Measurements from ENCODE around the gene CRYBA2. TPM values are rescaled to one million over a fixed set of nuclear protein-coding genes. Genes with fewer than 3 reads are reported as not detected.

The CRYBA2 gene
- not detected for polyA plus RNA-seq

- Mint-ChIP-seq H3K4me3 (peak within 1 kb of the TSS in 1 of 5 donors; percentile 9), H3K9me3 (peaks cover 0 to 3% (median 0%) of the 10 kb centered on the region in 6 donors), H3K36me3 (no peaks in the 10 kb centered on the region), H3K27ac (no peak within 1 kb of the TSS), H3K27me3 (ENCODE audit: low read depth in 3 of 3) (peaks cover 19 to 31% (median 26%) of the 10 kb centered on the region in 3 donors), H3K4me1 (peaks cover 6 to 7% of the 10 kb centered on the region in 2 donors)
- DNase-seq, result no peak
These were observed at the start of gene CRYBA2 for GRCh38 chr2:218993345-218994315. Gene CRYBA2 (minus strand): TSS chr2:218993422. CDS start chr2:218993176, 246 bp downstream.

- no peak overlapping the region for H3K27ac Mint-ChIP-seq
- H3K4me1 Mint-ChIP-seq, result peaks cover 4 to 11% of the 10 kb centered on the region in 2 donors
- peaks cover 2 to 41% (median 7%) of the 10 kb centered on the region in 3 donors for H3K27me3 Mint-ChIP-seq (ENCODE audit: low read depth in 3 of 3)
These were observed 49.5 kb upstream of the CRYBA2 start for GRCh38 chr2:219042750-219043149.

GRCh38 chr2:219042157-219042556 is 48.9 kb upstream of the CRYBA2 start:
- H3K27ac Mint-ChIP-seq, result no peak overlapping the region

More at GRCh38 chr2:219042750-219043149, 49.5 kb upstream of the CRYBA2 start:
- DNase-seq, result no peak
- H3K4me3 Mint-ChIP-seq, result no peak overlapping the region
- peaks cover 0 to 2% (median 0%) of the 10 kb centered on the region in 6 donors for H3K9me3 Mint-ChIP-seq
- H3K36me3 Mint-ChIP-seq, result no peaks in the 10 kb centered on the region

GRCh38 chr2:219041252-219041651 is 48.0 kb upstream of the CRYBA2 start, which contains the start of gene CFAP65:
Gene CFAP65 (minus strand): TSS chr2:219041516. CDS start chr2:219039048, 2,468 bp downstream.
- H3K4me3 Mint-ChIP-seq, result peak within 1 kb of the TSS in 2 of 5 donors; percentile 40 to 43
- peaks cover 0 to 2% (median 0%) of the 10 kb centered on the region in 6 donors for H3K9me3 Mint-ChIP-seq
- peaks cover 4 to 11% of the 10 kb centered on the region in 2 donors for H3K4me1 Mint-ChIP-seq
- no peak for DNase-seq
- no peaks in the 10 kb centered on the region for H3K36me3 Mint-ChIP-seq
- H3K27me3 Mint-ChIP-seq (ENCODE audit: low read depth in 3 of 3), result peaks cover 2 to 32% (median 7%) of the 10 kb centered on the region in 3 donors
- no peak within 1 kb of the TSS for H3K27ac Mint-ChIP-seq

More at GRCh38 chr2:219042157-219042556, 48.9 kb upstream of the CRYBA2 start:
- no peak overlapping the region for H3K4me3 Mint-ChIP-seq
- peaks cover 2 to 37% (median 7%) of the 10 kb centered on the region in 3 donors for H3K27me3 Mint-ChIP-seq (ENCODE audit: low read depth in 3 of 3)
- H3K36me3 Mint-ChIP-seq, result no peaks in the 10 kb centered on the region
- DNase-seq, result no peak
- peaks cover 0 to 2% (median 0%) of the 10 kb centered on the region in 6 donors for H3K9me3 Mint-ChIP-seq
- peaks cover 4 to 11% of the 10 kb centered on the region in 2 donors for H3K4me1 Mint-ChIP-seq

GRCh38 chr2:219038600-219038999 is 45.4 kb upstream of the CRYBA2 start:
- Mint-ChIP-seq H3K36me3 (no peaks in the 10 kb centered on the region), H3K9me3 (peaks cover 0 to 2% (median 0%) of the 10 kb centered on the region in 6 donors), H3K27me3 (ENCODE audit: low read depth in 3 of 3) (peaks cover 6 to 31% (median 7%) of the 10 kb centered on the region in 3 donors), H3K27ac (no peak overlapping the region), H3K4me1 (peaks cover 4 to 11% of the 10 kb centered on the region in 2 donors), H3K4me3 (no peak overlapping the region)
- no peak for DNase-seq

- no peaks in the 10 kb centered on the region for H3K36me3 Mint-ChIP-seq
- DNase-seq, result no peak
- H3K27ac Mint-ChIP-seq, result no peak overlapping the region
- H3K4me1 Mint-ChIP-seq, result peaks cover 4 to 11% of the 10 kb centered on the region in 2 donors
- no peak overlapping the region for H3K4me3 Mint-ChIP-seq
- H3K27me3 Mint-ChIP-seq (ENCODE audit: low read depth in 3 of 3), result peaks cover 4 to 33% (median 6%) of the 10 kb centered on the region in 3 donors
- peaks cover 0 to 2% (median 0%) of the 10 kb centered on the region in 6 donors for H3K9me3 Mint-ChIP-seq
These were observed 44.7 kb upstream of the CRYBA2 start for GRCh38 chr2:219037783-219038499.

GRCh38 chr2:219035942-219036341 is 42.7 kb upstream of the CRYBA2 start:
- peaks cover 0 to 15% (median 7%) of the 10 kb centered on the region in 3 donors for H3K27me3 Mint-ChIP-seq (ENCODE audit: low read depth in 3 of 3)
- H3K4me3 Mint-ChIP-seq, result no peak overlapping the region
- H3K9me3 Mint-ChIP-seq, result no peaks in the 10 kb centered on the region
- H3K27ac Mint-ChIP-seq, result no peak overlapping the region
- no peak for DNase-seq
- H3K4me1 Mint-ChIP-seq, result peaks cover 0 to 1% of the 10 kb centered on the region in 2 donors
- no peaks in the 10 kb centered on the region for H3K36me3 Mint-ChIP-seq

GRCh38 chr2:219034823-219035222 is 41.6 kb upstream of the CRYBA2 start:
- no peak overlapping the region for H3K4me3 Mint-ChIP-seq
- no peaks in the 10 kb centered on the region for H3K4me1 Mint-ChIP-seq
- peaks cover 4 to 12% (median 6%) of the 10 kb centered on the region in 3 donors for H3K27me3 Mint-ChIP-seq (ENCODE audit: low read depth in 3 of 3)
- no peak overlapping the region for H3K27ac Mint-ChIP-seq
- H3K9me3 Mint-ChIP-seq, result no peaks in the 10 kb centered on the region
- DNase-seq, result no peak
- no peaks in the 10 kb centered on the region for H3K36me3 Mint-ChIP-seq

GRCh38 chr2:219032051-219032745 is 39.0 kb upstream of the CRYBA2 start:
- H3K4me3 Mint-ChIP-seq, result no peak overlapping the region
- no peaks in the 10 kb centered on the region for H3K9me3 Mint-ChIP-seq
- H3K36me3 Mint-ChIP-seq, result no peaks in the 10 kb centered on the region
- no peak for DNase-seq
- H3K27me3 Mint-ChIP-seq (ENCODE audit: low read depth in 3 of 3), result peaks cover 5 to 9% (median 9%) of the 10 kb centered on the region in 3 donors
- no peaks in the 10 kb centered on the region for H3K4me1 Mint-ChIP-seq
- H3K27ac Mint-ChIP-seq, result no peak overlapping the region

- no peak overlapping the region for H3K4me3 Mint-ChIP-seq
These were observed 38.0 kb upstream of the CRYBA2 start for GRCh38 chr2:219031005-219031738.

GRCh38 chr2:219030177-219030940 is 37.1 kb upstream of the CRYBA2 start:
- Mint-ChIP-seq H3K27ac (no peak overlapping the region), H3K9me3 (no peaks in the 10 kb centered on the region), H3K36me3 (no peaks in the 10 kb centered on the region), H3K4me1 (no peaks in the 10 kb centered on the region), H3K27me3 (ENCODE audit: low read depth in 3 of 3) (peaks cover 5 to 10% (median 9%) of the 10 kb centered on the region in 3 donors), H3K4me3 (no peak overlapping the region)
- DNase-seq, result no peak

More at GRCh38 chr2:219031005-219031738, 38.0 kb upstream of the CRYBA2 start:
- Mint-ChIP-seq H3K9me3 (no peaks in the 10 kb centered on the region), H3K27ac (no peak overlapping the region), H3K27me3 (ENCODE audit: low read depth in 3 of 3) (peaks cover 5 to 10% (median 9%) of the 10 kb centered on the region in 3 donors), H3K4me1 (no peaks in the 10 kb centered on the region), H3K36me3 (no peaks in the 10 kb centered on the region)
- DNase-seq, result no peak

GRCh38 chr2:219029829-219030165 is 36.6 kb upstream of the CRYBA2 start:
- Mint-ChIP-seq H3K36me3 (no peaks in the 10 kb centered on the region), H3K27ac (no peak overlapping the region), H3K9me3 (no peaks in the 10 kb centered on the region), H3K4me1 (no peaks in the 10 kb centered on the region), H3K4me3 (no peak overlapping the region), H3K27me3 (ENCODE audit: low read depth in 3 of 3) (peaks cover 5 to 10% (median 10%) of the 10 kb centered on the region in 3 donors)
- peak; percentile 64 to 70 (median 68) for DNase-seq
